ENCODE measurements around the gene DCN.

DCN gene

DNA sequence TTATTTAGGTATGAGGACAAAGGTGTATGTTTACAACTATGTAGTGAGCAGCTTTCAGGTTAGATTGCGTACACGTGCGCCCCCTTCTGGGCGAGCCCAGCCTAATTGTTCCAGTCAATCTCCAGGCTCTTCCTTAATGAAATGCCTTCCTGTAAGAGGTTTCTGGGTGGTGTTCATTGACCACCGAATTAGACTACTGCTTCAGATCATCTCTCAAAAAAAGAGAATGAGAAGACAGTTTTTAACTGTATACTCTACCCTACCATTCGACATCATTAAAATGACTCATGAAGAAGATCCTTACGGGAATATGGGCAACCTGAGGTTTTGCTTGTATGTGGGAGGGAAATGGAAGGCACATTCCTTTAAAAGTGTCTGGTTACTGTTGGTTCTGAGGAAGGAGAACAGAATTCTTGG, 73.5 kb downstream of the DCN start:
- Histone ChIP-seq H3K27ac (ENCODE audit: low read length) (no peak overlapping the region), H3K27me3 (ENCODE audit: insufficient read depth, low read length) (no peaks in the 10 kb centered on the region), H3K9ac (ENCODE audit: low read depth, low read length) (no peak overlapping the region), H3K9me3 (ENCODE audit: insufficient read depth, low read depth, low read length) (no peaks in the 10 kb centered on the region), H3K4me1 (ENCODE audit: insufficient read depth, low read length) (no peaks in the 10 kb centered on the region; the same call in 1 of the 2 replicates), H3K36me3 (ENCODE audit: insufficient read depth, low read depth, low read length) (no peaks in the 10 kb centered on the region), H3K4me3 (ENCODE audit: low read length) (no peak overlapping the region)

DNA sequence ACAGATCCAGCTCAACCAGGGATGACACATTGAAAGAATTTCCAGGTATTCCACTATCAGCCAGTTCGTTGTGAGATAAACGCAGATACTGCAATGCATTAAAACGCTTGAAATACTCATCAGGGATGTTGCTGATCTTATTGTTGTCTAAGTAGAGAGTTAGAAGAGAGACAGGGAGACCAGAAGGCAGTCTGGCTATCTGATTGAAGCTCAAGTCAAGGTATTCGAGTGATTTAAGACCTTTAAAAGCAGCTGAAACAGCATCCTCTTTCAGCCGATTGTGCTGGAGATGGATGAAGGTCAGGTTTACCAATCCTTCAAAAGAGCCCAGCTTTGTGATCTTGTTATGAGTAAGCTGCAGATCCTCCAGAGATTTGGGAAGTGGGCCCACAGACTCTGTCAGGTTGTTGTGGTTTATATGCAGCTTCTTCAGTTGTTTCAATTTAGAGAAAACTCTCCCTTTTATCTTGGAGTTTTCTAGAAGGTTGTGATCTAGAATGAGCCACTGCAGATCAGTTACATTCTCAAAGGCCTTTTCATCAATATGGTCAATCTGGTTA, 74.3 kb downstream of the DCN start:
- Histone ChIP-seq H3K9ac (ENCODE audit: low read depth, low read length) (no peak overlapping the region), H3K9me3 (ENCODE audit: insufficient read depth, low read depth, low read length) (no peaks in the 10 kb centered on the region), H3K36me3 (ENCODE audit: insufficient read depth, low read depth, low read length) (no peaks in the 10 kb centered on the region), H3K27ac (ENCODE audit: low read length) (no peak overlapping the region), H3K27me3 (ENCODE audit: insufficient read depth, low read length) (no peaks in the 10 kb centered on the region), H3K4me1 (ENCODE audit: insufficient read depth, low read length) (no peaks in the 10 kb centered on the region; the same call in 1 of the 2 replicates), H3K4me3 (ENCODE audit: low read length) (no peak overlapping the region)

DNA sequence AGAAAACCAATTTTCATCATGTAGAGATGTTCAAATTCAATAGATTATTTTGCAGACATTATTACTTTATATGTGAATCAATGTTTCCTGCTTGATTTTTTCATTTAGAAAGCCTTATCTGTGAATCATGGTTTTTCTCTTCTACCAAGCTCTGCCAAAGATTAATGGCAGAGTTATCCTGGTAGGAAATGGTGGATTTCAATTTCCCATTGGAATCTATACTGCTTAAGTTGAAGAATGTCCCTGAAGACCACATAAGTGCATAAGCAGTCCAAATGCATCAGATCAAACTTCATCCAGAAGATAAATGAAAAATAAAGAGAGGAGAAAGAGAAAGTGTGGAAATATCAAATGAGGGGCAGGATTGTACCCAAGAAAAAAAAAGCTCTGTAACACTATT, 76.3 kb downstream of the DCN start:
- Histone ChIP-seq H3K9ac (ENCODE audit: low read depth, low read length) (no peak overlapping the region), H3K4me1 (ENCODE audit: insufficient read depth, low read length) (no peaks in the 10 kb centered on the region; the same call in 1 of the 2 replicates), H3K27ac (ENCODE audit: low read length) (no peak overlapping the region), H3K4me3 (ENCODE audit: low read length) (no peak overlapping the region), H3K9me3 (ENCODE audit: insufficient read depth, low read depth, low read length) (no peaks in the 10 kb centered on the region), H3K27me3 (ENCODE audit: insufficient read depth, low read length) (no peaks in the 10 kb centered on the region), H3K36me3 (ENCODE audit: insufficient read depth, low read depth, low read length) (no peaks in the 10 kb centered on the region)

DNA sequence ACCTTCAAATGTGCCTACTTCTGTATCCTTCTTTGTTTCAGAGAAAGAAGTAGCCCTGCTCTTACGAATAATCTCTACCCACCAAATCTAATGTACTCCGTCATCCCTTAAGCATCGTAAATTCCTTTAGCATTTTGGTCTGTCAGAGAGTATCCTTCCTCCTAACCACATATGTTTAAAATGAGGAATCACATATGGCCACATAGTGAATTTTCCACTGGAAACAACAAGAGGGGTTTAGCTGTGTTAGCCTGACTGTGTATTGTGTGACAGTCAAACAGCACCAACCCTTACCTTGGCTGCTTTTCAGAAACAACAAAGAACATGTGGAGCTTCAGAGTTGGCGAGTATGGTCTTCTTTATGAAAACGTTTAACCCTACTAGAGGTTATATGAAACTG, 76.8 kb downstream of the DCN start:
- no peak overlapping the region for H3K4me3 ChIP-seq (ENCODE audit: low read length)
- H3K4me1 ChIP-seq (ENCODE audit: insufficient read depth, low read length): no peaks in the 10 kb centered on the region; the same call in 1 of the 2 replicates
- no peaks in the 10 kb centered on the region for H3K9me3 ChIP-seq (ENCODE audit: insufficient read depth, low read depth, low read length)

DNA sequence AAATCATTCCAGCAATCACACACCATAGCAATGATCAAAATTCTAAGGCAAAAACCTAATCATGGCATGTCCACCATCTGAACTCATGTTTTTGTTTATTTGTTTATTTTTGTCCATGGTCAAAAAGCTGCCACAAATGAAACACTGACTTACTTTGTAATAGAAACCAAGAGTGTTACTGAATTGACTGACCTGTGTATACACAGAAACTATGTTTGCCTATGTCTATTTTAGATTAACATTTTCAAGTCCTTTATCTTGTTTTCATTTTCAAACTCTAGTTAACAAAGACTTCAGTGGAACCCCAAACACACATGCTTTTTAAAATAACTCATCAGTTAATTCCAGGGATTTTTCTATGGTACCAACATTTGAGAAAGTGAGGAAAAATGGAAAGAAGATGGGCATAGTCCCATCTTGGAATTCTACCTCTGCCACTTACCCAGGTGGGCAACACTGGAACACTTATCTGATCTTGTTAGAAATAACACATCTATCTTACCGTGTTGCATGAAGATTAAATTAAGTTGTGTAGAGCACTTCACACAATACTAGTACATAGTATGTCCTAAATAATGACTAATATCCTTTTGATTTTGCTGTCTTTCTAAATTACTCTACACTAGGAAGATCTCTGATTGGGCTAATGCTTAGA, 77.7 kb downstream of the DCN start:
- Histone ChIP-seq H3K4me1 (ENCODE audit: insufficient read depth, low read length) (no peaks in the 10 kb centered on the region; the same call in 1 of the 2 replicates), H3K9ac (ENCODE audit: low read depth, low read length) (no peak overlapping the region), H3K27me3 (ENCODE audit: insufficient read depth, low read length) (no peaks in the 10 kb centered on the region), H3K9me3 (ENCODE audit: insufficient read depth, low read depth, low read length) (no peaks in the 10 kb centered on the region), H3K36me3 (ENCODE audit: insufficient read depth, low read depth, low read length) (no peaks in the 10 kb centered on the region), H3K4me3 (ENCODE audit: low read length) (no peak overlapping the region), H3K27ac (ENCODE audit: low read length) (no peak overlapping the region)

More for the DNA sequence above, 76.8 kb downstream of the DCN start:
- no peaks in the 10 kb centered on the region for H3K36me3 ChIP-seq (ENCODE audit: insufficient read depth, low read depth, low read length)
- H3K27ac ChIP-seq (ENCODE audit: low read length): no peak overlapping the region
- no peak overlapping the region for H3K9ac ChIP-seq (ENCODE audit: low read depth, low read length)
- no peaks in the 10 kb centered on the region for H3K27me3 ChIP-seq (ENCODE audit: insufficient read depth, low read length)

DNA sequence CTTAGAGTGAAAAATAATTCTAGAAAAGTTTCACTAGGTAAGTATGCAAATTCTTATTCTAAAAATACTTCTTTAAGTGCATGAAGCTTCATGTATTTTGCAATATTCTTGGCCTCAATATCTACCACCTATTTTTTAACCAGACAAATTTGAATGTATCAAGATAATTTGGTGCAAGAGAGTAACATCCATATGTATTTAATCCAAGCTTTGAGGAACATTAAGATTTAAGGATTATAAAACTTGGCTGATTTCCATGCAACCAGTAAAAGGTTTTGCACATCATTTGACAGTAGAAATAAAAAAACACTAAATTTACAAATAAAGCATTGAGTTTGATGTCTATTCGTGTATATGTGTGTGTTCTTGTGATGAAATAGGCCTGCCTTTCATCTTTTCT, 79.0 kb downstream of the DCN start:
- Histone ChIP-seq H3K27me3 (ENCODE audit: insufficient read depth, low read length) (no peaks in the 10 kb centered on the region), H3K27ac (ENCODE audit: low read length) (no peak overlapping the region), H3K4me3 (ENCODE audit: low read length) (no peak overlapping the region), H3K36me3 (ENCODE audit: insufficient read depth, low read depth, low read length) (no peaks in the 10 kb centered on the region), H3K9ac (ENCODE audit: low read depth, low read length) (no peak overlapping the region), H3K9me3 (ENCODE audit: insufficient read depth, low read depth, low read length) (no peaks in the 10 kb centered on the region), H3K4me1 (ENCODE audit: insufficient read depth, low read length) (no peaks in the 10 kb centered on the region)

DNA sequence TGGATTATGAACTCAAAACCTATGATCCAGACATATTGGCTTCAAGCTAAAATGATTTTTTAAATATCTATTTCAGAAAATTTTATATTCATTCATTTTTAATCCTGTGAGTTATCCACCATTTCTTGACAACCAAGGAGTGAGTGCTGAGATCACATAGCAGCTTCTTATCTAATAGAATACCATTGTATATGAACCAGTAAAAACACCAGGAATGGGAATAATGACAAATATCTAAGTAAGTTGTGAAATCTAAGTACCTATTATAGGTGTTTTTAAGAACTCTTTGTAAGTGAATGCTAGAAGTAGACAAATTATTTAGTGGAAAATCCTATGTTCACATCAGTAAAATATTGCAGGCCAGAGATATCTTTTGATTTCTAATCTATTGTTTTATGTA, 79.5 kb downstream of the DCN start:
- Histone ChIP-seq H3K36me3 (ENCODE audit: insufficient read depth, low read depth, low read length) (no peaks in the 10 kb centered on the region), H3K27me3 (ENCODE audit: insufficient read depth, low read length) (no peaks in the 10 kb centered on the region), H3K27ac (ENCODE audit: low read length) (no peak overlapping the region), H3K4me1 (ENCODE audit: insufficient read depth, low read length) (no peaks in the 10 kb centered on the region), H3K9me3 (ENCODE audit: insufficient read depth, low read depth, low read length) (no peaks in the 10 kb centered on the region), H3K4me3 (ENCODE audit: low read length) (no peak overlapping the region), H3K9ac (ENCODE audit: low read depth, low read length) (no peak overlapping the region)

DNA sequence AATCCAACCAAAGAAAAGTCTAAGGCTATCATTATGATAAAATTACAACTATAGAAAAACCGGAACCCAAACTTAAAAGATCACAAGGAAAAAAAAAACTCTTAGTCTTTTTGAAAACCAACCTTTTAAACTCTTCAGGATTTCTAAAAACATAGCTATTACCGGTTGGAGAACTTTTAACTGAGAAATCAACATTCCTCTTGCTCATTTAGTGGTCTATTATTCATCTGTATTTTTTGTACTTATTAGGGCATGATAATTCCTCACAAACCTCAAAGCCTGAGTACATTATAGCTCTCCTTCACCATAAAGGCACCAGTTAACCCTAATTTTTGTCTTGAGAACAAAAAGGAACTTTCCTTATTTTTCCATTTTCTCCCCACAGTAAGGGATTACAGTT, 81.7 kb downstream of the DCN start:
- H3K27ac ChIP-seq (ENCODE audit: low read length): no peak overlapping the region
- no peak overlapping the region for H3K4me3 ChIP-seq (ENCODE audit: low read length)
- no peaks in the 10 kb centered on the region for H3K27me3 ChIP-seq (ENCODE audit: insufficient read depth, low read length)
- H3K9me3 ChIP-seq (ENCODE audit: insufficient read depth, low read depth, low read length): no peaks in the 10 kb centered on the region
- no peak overlapping the region for H3K9ac ChIP-seq (ENCODE audit: low read depth, low read length)
- H3K36me3 ChIP-seq (ENCODE audit: insufficient read depth, low read depth, low read length): no peaks in the 10 kb centered on the region
- H3K4me1 ChIP-seq (ENCODE audit: insufficient read depth, low read length): no peaks in the 10 kb centered on the region

DNA sequence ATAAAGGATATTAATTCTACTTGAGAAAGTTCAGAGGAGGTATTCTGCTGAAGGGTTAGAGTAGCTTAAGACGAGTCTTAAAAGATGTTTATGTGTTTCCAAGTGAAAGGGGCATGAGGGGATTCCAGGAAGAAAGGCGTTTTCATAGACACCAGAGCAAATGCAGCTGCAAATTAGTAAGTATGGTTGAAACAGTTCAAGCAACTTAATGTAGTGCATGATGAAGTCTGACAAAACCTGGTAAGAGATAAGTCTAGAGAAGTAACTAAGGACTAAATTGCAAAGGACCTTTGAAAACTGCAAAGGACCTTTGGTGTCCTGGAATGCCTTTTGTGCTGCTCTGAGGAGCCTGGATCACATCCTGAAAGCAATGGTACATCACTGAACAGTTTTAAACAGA, 82.8 kb downstream of the DCN start:
- no peaks in the 10 kb centered on the region for H3K9me3 ChIP-seq (ENCODE audit: insufficient read depth, low read depth, low read length)
- H3K9ac ChIP-seq (ENCODE audit: low read depth, low read length): no peak overlapping the region
- no peak overlapping the region for H3K4me3 ChIP-seq (ENCODE audit: low read length)
- H3K36me3 ChIP-seq (ENCODE audit: insufficient read depth, low read depth, low read length): no peaks in the 10 kb centered on the region
- H3K27ac ChIP-seq (ENCODE audit: low read length): no peak overlapping the region
- H3K27me3 ChIP-seq (ENCODE audit: insufficient read depth, low read length): no peaks in the 10 kb centered on the region
- no peaks in the 10 kb centered on the region for H3K4me1 ChIP-seq (ENCODE audit: insufficient read depth, low read length)

DNA sequence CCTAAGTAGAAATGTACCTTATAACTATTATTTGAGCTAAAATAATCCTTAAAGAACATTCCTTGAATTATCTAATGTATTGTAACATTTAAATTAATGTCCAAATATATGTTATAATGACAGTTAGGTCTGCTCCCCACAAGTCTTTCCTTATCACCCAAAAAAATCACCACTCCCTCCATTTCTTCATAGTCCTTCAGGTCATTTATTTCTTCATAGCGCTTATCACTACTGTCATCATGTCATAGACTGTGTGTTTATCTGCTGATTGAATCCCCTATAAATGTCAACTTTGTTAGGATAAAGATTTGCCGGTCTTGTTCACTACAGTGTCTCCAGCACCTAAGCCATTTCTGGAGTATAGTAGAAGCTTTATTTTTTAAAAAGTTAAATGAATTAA, 83.3 kb downstream of the DCN start:
- Histone ChIP-seq H3K36me3 (ENCODE audit: insufficient read depth, low read depth, low read length) (no peaks in the 10 kb centered on the region), H3K4me1 (ENCODE audit: insufficient read depth, low read length) (no peaks in the 10 kb centered on the region), H3K4me3 (ENCODE audit: low read length) (no peak overlapping the region), H3K9ac (ENCODE audit: low read depth, low read length) (no peak overlapping the region), H3K9me3 (ENCODE audit: insufficient read depth, low read depth, low read length) (no peaks in the 10 kb centered on the region), H3K27me3 (ENCODE audit: insufficient read depth, low read length) (no peaks in the 10 kb centered on the region), H3K27ac (ENCODE audit: low read length) (no peak overlapping the region)

DNA sequence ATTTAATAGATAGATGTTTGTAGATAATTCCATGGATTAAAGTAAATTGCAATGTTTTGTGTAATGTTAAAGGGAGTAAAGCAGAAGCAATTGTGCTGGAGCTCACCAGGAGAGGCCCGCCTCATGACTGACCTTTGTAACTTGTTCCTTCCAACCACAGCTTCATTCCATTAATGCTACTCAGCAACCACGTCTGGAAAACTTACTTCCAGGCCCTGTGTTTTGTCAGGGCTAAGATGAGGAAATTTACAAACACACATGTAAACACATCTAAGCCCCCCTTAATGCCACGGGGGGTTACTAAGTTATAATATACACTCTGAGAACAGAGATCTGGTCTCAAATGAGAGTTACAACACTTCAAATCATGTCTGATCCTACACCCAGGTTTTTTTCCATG, 83.7 kb downstream of the DCN start:
- Histone ChIP-seq H3K4me3 (ENCODE audit: low read length) (no peak overlapping the region), H3K9ac (ENCODE audit: low read depth, low read length) (no peak overlapping the region), H3K9me3 (ENCODE audit: insufficient read depth, low read depth, low read length) (no peaks in the 10 kb centered on the region), H3K36me3 (ENCODE audit: insufficient read depth, low read depth, low read length) (no peaks in the 10 kb centered on the region), H3K27me3 (ENCODE audit: insufficient read depth, low read length) (no peaks in the 10 kb centered on the region), H3K27ac (ENCODE audit: low read length) (no peak overlapping the region), H3K4me1 (ENCODE audit: insufficient read depth, low read length) (no peaks in the 10 kb centered on the region)

DNA sequence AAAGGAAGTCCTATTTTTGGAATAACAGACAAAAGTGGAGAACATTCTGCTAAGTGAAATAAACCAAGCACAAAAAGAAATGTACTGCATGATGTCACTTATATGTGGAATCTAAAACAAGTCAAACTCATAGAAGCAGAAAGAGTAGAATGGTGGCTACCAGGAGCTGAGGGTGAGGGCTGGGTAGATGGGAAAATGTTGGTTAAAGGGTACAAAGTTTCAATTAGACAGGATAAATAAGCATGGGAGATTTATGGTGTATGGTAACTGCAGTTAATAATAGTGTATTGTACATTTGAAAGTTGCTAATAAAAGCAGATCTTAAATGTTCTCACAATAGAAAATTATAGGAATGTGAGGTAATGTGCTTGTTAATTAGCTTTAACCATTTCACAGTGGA, 84.2 kb downstream of the DCN start:
- Histone ChIP-seq H3K27ac (ENCODE audit: low read length) (no peak overlapping the region), H3K27me3 (ENCODE audit: insufficient read depth, low read length) (no peaks in the 10 kb centered on the region), H3K4me3 (ENCODE audit: low read length) (no peak overlapping the region), H3K36me3 (ENCODE audit: insufficient read depth, low read depth, low read length) (no peaks in the 10 kb centered on the region), H3K4me1 (ENCODE audit: insufficient read depth, low read length) (no peaks in the 10 kb centered on the region), H3K9ac (ENCODE audit: low read depth, low read length) (no peak overlapping the region), H3K9me3 (ENCODE audit: insufficient read depth, low read depth, low read length) (no peaks in the 10 kb centered on the region)
